ENCODE results near the gene ACOT7.
"Not testable (repeated sequence)": the region's sequence is repeated elsewhere in the genome, so short reads cannot be mapped to it uniquely, and the experiment has no call there.

ACOT7 gene, protein sequence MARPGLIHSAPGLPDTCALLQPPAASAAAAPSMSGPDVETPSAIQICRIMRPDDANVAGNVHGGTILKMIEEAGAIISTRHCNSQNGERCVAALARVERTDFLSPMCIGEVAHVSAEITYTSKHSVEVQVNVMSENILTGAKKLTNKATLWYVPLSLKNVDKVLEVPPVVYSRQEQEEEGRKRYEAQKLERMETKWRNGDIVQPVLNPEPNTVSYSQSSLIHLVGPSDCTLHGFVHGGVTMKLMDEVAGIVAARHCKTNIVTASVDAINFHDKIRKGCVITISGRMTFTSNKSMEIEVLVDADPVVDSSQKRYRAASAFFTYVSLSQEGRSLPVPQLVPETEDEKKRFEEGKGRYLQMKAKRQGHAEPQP

DNA sequence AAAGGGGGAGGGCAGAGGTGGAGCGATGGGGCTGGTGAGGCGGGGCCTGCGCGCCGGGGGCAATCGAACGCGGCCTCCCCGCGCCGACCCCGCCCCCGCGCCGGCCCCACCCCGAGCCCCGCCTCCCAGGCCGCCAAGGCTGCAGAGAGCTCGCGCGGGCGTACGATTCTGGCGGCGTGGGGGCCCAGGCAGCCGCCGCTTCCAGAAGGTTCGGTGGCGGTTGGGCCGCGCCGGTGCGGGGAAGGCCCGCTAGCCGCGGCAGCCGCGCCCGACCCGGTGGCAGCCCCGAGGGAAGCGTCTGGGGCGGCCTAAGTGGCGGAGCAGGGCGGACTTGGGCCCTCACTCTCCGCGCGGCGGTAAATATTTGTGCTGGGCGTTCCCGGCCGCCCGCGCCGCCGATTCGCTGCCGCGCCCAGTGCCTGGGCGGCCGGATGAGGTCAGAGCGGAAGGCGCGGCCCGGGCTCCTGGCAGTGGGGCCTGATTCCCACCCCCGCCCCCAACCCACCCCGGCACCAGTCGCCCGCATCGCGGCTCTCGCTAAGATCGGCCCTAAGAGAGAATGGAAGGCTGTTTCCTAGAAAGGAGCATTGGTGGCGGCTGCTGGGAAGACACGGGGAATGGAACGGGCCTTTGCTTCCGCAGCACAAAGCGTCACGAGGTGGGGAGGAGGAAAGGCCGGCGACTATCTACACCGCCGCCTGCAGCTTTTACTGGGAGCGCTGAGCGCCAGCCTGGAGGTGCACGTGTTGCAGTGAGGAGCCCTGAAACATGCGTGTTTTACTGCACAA is at the start of gene ACOT7:
ACOT7 (minus strand) TSS at position 368 of the 788 bp plus-strand sequence. CDS start 368 bp downstream, outside the sequence.
- Histone ChIP-seq H3K27ac (ENCODE audit: low read length) (no peak within 1 kb of the TSS), H3K4me1 (ENCODE audit: control insufficient read depth, insufficient read depth, low read length) (peaks cover 1% of the 10 kb centered on the region; the same call in 1 of the 2 replicates), H3K4me3 (ENCODE audit: low read length) (peak within 1 kb of the TSS; percentile 93), H3K9me3 (ENCODE audit: control insufficient read depth, insufficient read depth, low read length) (no peaks in the 10 kb centered on the region), H3K27me3 (ENCODE audit: control insufficient read depth, insufficient read depth, low read length) (no peaks in the 10 kb centered on the region), H3K36me3 (ENCODE audit: control insufficient read depth, insufficient read depth, low read length) (no peaks in the 10 kb centered on the region)
- DNase-seq (ENCODE audit: low read depth, low spot score): no peak
- WGBS (ENCODE audit: insufficient coverage, insufficient read length): no CpG with 5 or more reads among the region's 87 CpGs

DNA sequence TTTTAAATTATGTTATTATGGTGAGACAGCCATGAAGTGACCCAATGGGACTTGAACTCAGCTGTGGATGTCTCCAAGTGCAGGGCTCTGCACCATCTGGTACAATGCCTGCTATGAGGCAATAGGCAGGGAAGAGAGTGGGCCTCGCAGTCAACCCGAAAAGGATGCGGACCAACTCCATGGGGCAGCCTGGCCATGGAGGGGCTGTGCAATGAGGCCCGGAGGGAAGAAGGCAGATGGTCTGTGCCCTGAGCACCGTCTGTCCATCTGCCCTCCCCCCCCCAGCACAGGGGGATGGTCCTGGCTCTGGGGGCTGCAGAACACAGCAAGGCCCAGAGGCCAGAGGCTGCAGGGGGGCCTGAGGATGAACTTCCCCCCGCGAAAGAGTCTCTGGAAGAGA is 48.0 kb upstream of the ACOT7 start:
- Histone ChIP-seq H3K27me3 (ENCODE audit: control insufficient read depth, insufficient read depth, low read length) (peaks cover 4% of the 10 kb centered on the region; the same call in 1 of the 2 replicates), H3K9me3 (ENCODE audit: control insufficient read depth, insufficient read depth, low read length) (no peaks in the 10 kb centered on the region), H3K36me3 (ENCODE audit: control insufficient read depth, insufficient read depth, low read length) (no peaks in the 10 kb centered on the region), H3K4me3 (ENCODE audit: low read length) (no peak overlapping the region), H3K4me1 (ENCODE audit: control insufficient read depth, insufficient read depth, low read length) (peaks cover 9% of the 10 kb centered on the region), H3K27ac (ENCODE audit: low read length) (no peak overlapping the region)
- WGBS (ENCODE audit: insufficient coverage, insufficient read length): no CpG with 5 or more reads among the region's 7 CpGs
- DNase-seq (ENCODE audit: low read depth, low spot score): no peak

- no peaks in the 10 kb centered on the region for H3K36me3 ChIP-seq (ENCODE audit: control insufficient read depth, insufficient read depth, low read length)
- H3K27me3 ChIP-seq (ENCODE audit: control insufficient read depth, insufficient read depth, low read length): peaks cover 4% of the 10 kb centered on the region; the same call in 1 of the 2 replicates
- no peaks in the 10 kb centered on the region for H3K9me3 ChIP-seq (ENCODE audit: control insufficient read depth, insufficient read depth, low read length)
- H3K27ac ChIP-seq (ENCODE audit: low read length): no peak overlapping the region
- H3K4me3 ChIP-seq (ENCODE audit: low read length): peak overlapping the region; percentile 46; the same call in 1 of the 2 replicates
- no peak for DNase-seq (ENCODE audit: low read depth, low spot score)
- H3K4me1 ChIP-seq (ENCODE audit: control insufficient read depth, insufficient read depth, low read length): peaks cover 8% of the 10 kb centered on the region
- no CpG with 5 or more reads among the region's 101 CpGs for WGBS (ENCODE audit: insufficient coverage, insufficient read length)
Measured at GRCh38 chr1:6440198-6441126, 46.9 kb upstream of the ACOT7 start.

GRCh38 chr1:6438047-6438525 is 44.5 kb upstream of the ACOT7 start:
- Histone ChIP-seq H3K9me3 (ENCODE audit: control insufficient read depth, insufficient read depth, low read length) (no peaks in the 10 kb centered on the region), H3K4me3 (ENCODE audit: low read length) (no peak overlapping the region), H3K4me1 (ENCODE audit: control insufficient read depth, insufficient read depth, low read length) (peaks cover 7% of the 10 kb centered on the region), H3K36me3 (ENCODE audit: control insufficient read depth, insufficient read depth, low read length) (no peaks in the 10 kb centered on the region), H3K27ac (ENCODE audit: low read length) (no peak overlapping the region), H3K27me3 (ENCODE audit: control insufficient read depth, insufficient read depth, low read length) (peaks cover 4% of the 10 kb centered on the region; the same call in 1 of the 2 replicates)
- WGBS (ENCODE audit: insufficient coverage, insufficient read length): no CpG with 5 or more reads among the region's 5 CpGs
- DNase-seq (ENCODE audit: low read depth, low spot score): no peak

DNA sequence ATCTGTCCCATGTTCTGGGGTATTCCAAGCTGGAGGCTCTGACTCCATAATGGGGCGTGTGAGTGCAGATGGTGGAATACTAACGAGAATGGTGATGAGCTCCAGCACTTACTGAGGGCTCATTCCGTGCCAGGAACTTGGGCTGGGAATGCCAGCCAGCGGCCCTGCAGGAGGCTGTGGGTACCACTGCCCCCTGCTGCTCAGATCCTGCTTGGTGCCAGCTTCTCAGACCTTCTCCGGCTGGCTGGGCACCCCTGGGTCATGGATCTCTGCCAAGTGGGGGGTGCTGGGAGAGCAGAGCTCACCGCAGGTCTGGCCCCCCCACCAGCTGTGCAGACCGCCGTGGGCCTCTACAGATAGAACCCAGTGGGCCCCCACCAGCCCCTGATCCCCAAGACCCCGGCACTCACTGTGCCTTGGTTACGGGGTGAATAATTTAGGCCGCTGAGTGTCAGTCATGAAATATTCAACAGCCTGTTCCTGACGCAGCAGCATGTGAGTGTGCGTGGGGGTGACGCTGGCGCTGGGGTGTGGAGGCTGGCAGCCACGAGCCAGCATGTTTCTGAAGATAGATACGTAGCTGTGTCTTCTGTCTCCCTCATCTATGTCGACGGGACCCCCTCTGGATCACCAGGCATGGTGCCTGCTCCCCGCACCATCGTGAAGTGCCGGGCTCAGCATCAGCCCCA is 43.6 kb upstream of the ACOT7 start:
- no CpG with 5 or more reads among the region's 22 CpGs for WGBS (ENCODE audit: insufficient coverage, insufficient read length)
- not testable (repeated sequence) for H3K4me1 ChIP-seq (ENCODE audit: control insufficient read depth, insufficient read depth, low read length); H3K36me3 ChIP-seq (ENCODE audit: control insufficient read depth, insufficient read depth, low read length); DNase-seq (ENCODE audit: low read depth, low spot score); H3K9me3 ChIP-seq (ENCODE audit: control insufficient read depth, insufficient read depth, low read length); H3K27ac ChIP-seq (ENCODE audit: low read length); H3K4me3 ChIP-seq (ENCODE audit: low read length); H3K27me3 ChIP-seq (ENCODE audit: control insufficient read depth, insufficient read depth, low read length)

DNA sequence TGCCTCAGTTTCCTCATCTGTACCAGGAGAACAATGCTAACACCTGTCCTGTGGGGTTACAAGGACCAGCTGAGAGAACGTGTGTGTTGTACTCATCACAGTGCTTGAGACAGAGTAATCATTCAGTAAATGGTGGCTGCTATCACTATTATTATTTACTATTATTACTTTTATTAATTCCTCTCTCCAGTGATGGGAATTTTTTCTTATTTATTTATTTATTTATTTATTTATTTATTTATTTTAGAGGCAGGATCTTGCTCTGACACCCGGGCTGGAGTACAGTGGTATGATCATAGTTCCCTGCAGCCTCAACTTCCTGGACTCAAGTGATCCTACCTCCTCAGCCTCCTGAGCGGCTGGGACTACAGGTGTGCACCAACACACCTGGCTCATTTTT is 42.7 kb upstream of the ACOT7 start:
- H3K9me3 ChIP-seq (ENCODE audit: control insufficient read depth, insufficient read depth, low read length); H3K27ac ChIP-seq (ENCODE audit: low read length); H3K4me1 ChIP-seq (ENCODE audit: control insufficient read depth, insufficient read depth, low read length); H3K4me3 ChIP-seq (ENCODE audit: low read length); H3K36me3 ChIP-seq (ENCODE audit: control insufficient read depth, insufficient read depth, low read length); H3K27me3 ChIP-seq (ENCODE audit: control insufficient read depth, insufficient read depth, low read length); DNase-seq (ENCODE audit: low read depth, low spot score): not testable (repeated sequence)
- no CpG with 5 or more reads among the region's 3 CpGs for WGBS (ENCODE audit: insufficient coverage, insufficient read length)

- Histone ChIP-seq H3K4me1 (ENCODE audit: control insufficient read depth, insufficient read depth, low read length) (peaks cover 2% of the 10 kb centered on the region), H3K9me3 (ENCODE audit: control insufficient read depth, insufficient read depth, low read length) (no peaks in the 10 kb centered on the region), H3K27ac (ENCODE audit: low read length) (no peak overlapping the region), H3K27me3 (ENCODE audit: control insufficient read depth, insufficient read depth, low read length) (0 out of 2 replicates have a peak, but pooled peaks cover 1% of the 10 kb centered on the region), H3K36me3 (ENCODE audit: control insufficient read depth, insufficient read depth, low read length) (no peaks in the 10 kb centered on the region), H3K4me3 (ENCODE audit: low read length) (no peak overlapping the region)
- no CpG with 5 or more reads among the region's 3 CpGs for WGBS (ENCODE audit: insufficient coverage, insufficient read length)
- DNase-seq (ENCODE audit: low read depth, low spot score): no peak
Measured at GRCh38 chr1:6435547-6435946, 42.0 kb upstream of the ACOT7 start.

GRCh38 chr1:6435129-6435528 is 41.6 kb upstream of the ACOT7 start:
- Histone ChIP-seq H3K4me3 (ENCODE audit: low read length) (no peak overlapping the region), H3K9me3 (ENCODE audit: control insufficient read depth, insufficient read depth, low read length) (no peaks in the 10 kb centered on the region), H3K27ac (ENCODE audit: low read length) (no peak overlapping the region), H3K4me1 (ENCODE audit: control insufficient read depth, insufficient read depth, low read length) (peaks cover 2% of the 10 kb centered on the region), H3K27me3 (ENCODE audit: control insufficient read depth, insufficient read depth, low read length) (0 out of 2 replicates have a peak, but pooled peaks cover 1% of the 10 kb centered on the region), H3K36me3 (ENCODE audit: control insufficient read depth, insufficient read depth, low read length) (no peaks in the 10 kb centered on the region)
- no CpG with 5 or more reads among the region's 15 CpGs for WGBS (ENCODE audit: insufficient coverage, insufficient read length)
- DNase-seq (ENCODE audit: low read depth, low spot score): no peak

- Histone ChIP-seq H3K36me3 (ENCODE audit: control insufficient read depth, insufficient read depth, low read length) (no peaks in the 10 kb centered on the region), H3K4me3 (ENCODE audit: low read length) (no peak overlapping the region), H3K27ac (ENCODE audit: low read length) (no peak overlapping the region), H3K27me3 (ENCODE audit: control insufficient read depth, insufficient read depth, low read length) (no peaks in the 10 kb centered on the region), H3K4me1 (ENCODE audit: control insufficient read depth, insufficient read depth, low read length) (peaks cover 6% of the 10 kb centered on the region), H3K9me3 (ENCODE audit: control insufficient read depth, insufficient read depth, low read length) (no peaks in the 10 kb centered on the region)
- no CpG with 5 or more reads among the region's 5 CpGs for WGBS (ENCODE audit: insufficient coverage, insufficient read length)
- DNase-seq (ENCODE audit: low read depth, low spot score): no peak
Measured at GRCh38 chr1:6434186-6434585, 40.6 kb upstream of the ACOT7 start.

All from iPS DF 6.9 (cell line).